ENCODE measurements around the gene CACNA1H.

- TF ChIP-seq EZH2phosphoT487 (IDR thresholded peaks at IDR 0.05; ENCODE audit: insufficient read depth, low read depth): no peak
- no peak for TF ChIP-seq EZH2 (IDR thresholded peaks at IDR 0.05; ENCODE audit: insufficient read depth, poor library complexity, severe bottlenecking)
Observed at GRCh38 chr16:1150511-1150982, 2.4 kb upstream of the CACNA1H start.

Data from GM23248 (cell line).